Gastroesophageal sphincter (tissue), 4 donors: ENCODE data around the gene TMEM174. TPM values are rescaled to one million over a fixed set of nuclear protein-coding genes. Genes with fewer than 3 reads are reported as not detected.

Source experiments
- ATAC-seq: fragments of 150-250 bp; one replicate; pipeline ENCODE4 v1.9.1; 2016; ENCODE audit warnings: mild to moderate bottlenecking, moderate library complexity
- H3K27ac ChIP-seq, 4 donors: fragments of 200-600 bp; sonication (generic) in 3 of 4; 1 replicate in 3 of 4; 2 replicates in 1 of 4; pipeline ENCODE4 v1.5.1; 2016 to 2019
- H3K27me3 ChIP-seq: fragments of 200-600 bp; sonication (generic); one replicate; pipeline ENCODE4 v1.5.1; 2019
- H3K36me3 ChIP-seq, 2 donors: fragments of 200-600 bp; sonication (generic); one replicate each; pipeline ENCODE4 v1.5.1; 2019; ENCODE audit warnings: control low read depth in 1 of 2
- H3K4me1 ChIP-seq, 3 donors: fragments of 200-600 bp; sonication (generic); 1 replicate in 2 of 3; 2 replicates in 1 of 3; pipeline ENCODE4 v1.5.1; 2016 to 2019; ENCODE audit warnings: control low read depth in 2 of 3
- H3K4me3 ChIP-seq, 2 donors: fragments of 200-600 bp; sonication (generic); one replicate each; pipeline ENCODE4 v1.5.1; 2019; ENCODE audit warnings: mild to moderate bottlenecking in 1 of 2, moderate library complexity in 1 of 2
- H3K9me3 ChIP-seq, 3 donors: fragments of 200-600 bp; sonication (generic); one replicate each; pipeline ENCODE4 v1.5.1; 2017 to 2019; ENCODE audit warnings: control low read depth in 2 of 3
- CTCF ChIP-seq, 4 experiments: fragments of 200-600 bp in 2 of 4; fragments of 450-650 bp in 2 of 4; sonication (generic) in 1 of 4; IDR thresholded peaks; one replicate each; pipeline ENCODE4 v1.5.1; 2017 to 2019; ENCODE audit warnings: antibody characterized with exemption in 4 of 4, mild to moderate bottlenecking in 2 of 4, moderate library complexity in 2 of 4
- EP300 ChIP-seq: sonication (generic); formaldehyde crosslinking; IDR thresholded peaks from one replicate; pipeline ENCODE4 v1.6.1; 2017; ENCODE audit warnings: antibody characterized with exemption, mild to moderate bottlenecking
- POLR2A ChIP-seq, 2 donors: fragments of 450-650 bp; IDR thresholded peaks; one replicate each; pipeline ENCODE4 v1.6.1; 2017; ENCODE audit warnings: antibody characterized with exemption in 2 of 2, mild to moderate bottlenecking in 2 of 2, moderate library complexity in 1 of 2
- POLR2AphosphoS5 ChIP-seq: sonication (generic); formaldehyde crosslinking; IDR thresholded peaks from one replicate; pipeline ENCODE4 v1.6.1; 2017; ENCODE audit warnings: antibody characterized with exemption
- WGBS, 2 donors: methylation state at CpG; one replicate each; pipeline ENCODE4 v1.1.5; 2018; ENCODE audit warnings: low coverage in 1 of 2; 5-methylcytosine and 5-hydroxymethylcytosine counted together
- total RNA-seq, 4 donors: library from RNA; depleted of rRNA; stranded (reverse); fragments of >200 nt; gene quantifications; one replicate each; pipeline ENCODE4 v1.1.0, GENCODE V29; 2016

TMEM174 gene
- total RNA-seq, 4 donors from 2014 or later: not detected

GRCh38 chr5:73157414-73158303 is 15.3 kb upstream of the TMEM174 start:
- TF ChIP-seq POLR2AphosphoS5 (no peak), POLR2A (IDR thresholded peaks at IDR 0.05) (no peak), CTCF (IDR thresholded peaks at IDR 0.05) (no peak), EP300 (no peak)
- no peaks in the 10 kb centered on the region for H3K4me1 ChIP-seq
- H3K27me3 ChIP-seq: peaks cover 6% of the 10 kb centered on the region
- H3K27ac ChIP-seq: no peak overlapping the region
- no peaks in the 10 kb centered on the region for H3K9me3 ChIP-seq
- H3K4me3 ChIP-seq: no peak overlapping the region
- no peaks in the 10 kb centered on the region for H3K36me3 ChIP-seq
- WGBS, 2 donors: 83 to 93% methylated on average over 3 to 4 of the region's 6 CpGs
- no peak for ATAC-seq

- H3K4me3 ChIP-seq: no peak overlapping the region
- no peak for ATAC-seq
- H3K36me3 ChIP-seq: no peaks in the 10 kb centered on the region
- H3K9me3 ChIP-seq: no peaks in the 10 kb centered on the region
- WGBS, 2 donors: 80 to 94% methylated on average over 3 of the region's 4 CpGs
- peaks cover 6% of the 10 kb centered on the region for H3K27me3 ChIP-seq
- H3K4me1 ChIP-seq: no peaks in the 10 kb centered on the region
- no peak overlapping the region for H3K27ac ChIP-seq
- TF ChIP-seq POLR2AphosphoS5 (no peak), POLR2A (IDR thresholded peaks at IDR 0.05) (no peak), CTCF (IDR thresholded peaks at IDR 0.05) (no peak), EP300 (no peak)
Observed at GRCh38 chr5:73158313-73158712, 14.7 kb upstream of the TMEM174 start.

GRCh38 chr5:73160239-73160671 is 12.7 kb upstream of the TMEM174 start:
- H3K36me3 ChIP-seq: no peaks in the 10 kb centered on the region
- no peak for TF ChIP-seq EP300
- no peak for TF ChIP-seq CTCF (IDR thresholded peaks at IDR 0.05)
- TF ChIP-seq POLR2A (IDR thresholded peaks at IDR 0.05): no peak
- no peak for TF ChIP-seq POLR2AphosphoS5
- H3K27me3 ChIP-seq: peaks cover 11% of the 10 kb centered on the region
- ATAC-seq: no peak
- H3K27ac ChIP-seq: no peak overlapping the region
- 59 to 75% methylated on average over 4 of the region's 4 CpGs for WGBS, 2 donors
- H3K4me3 ChIP-seq: no peak overlapping the region
- H3K9me3 ChIP-seq: no peaks in the 10 kb centered on the region
- no peaks in the 10 kb centered on the region for H3K4me1 ChIP-seq

GRCh38 chr5:73170522-73170921 is 2.5 kb upstream of the TMEM174 start:
- Histone ChIP-seq H3K4me3 (no peak overlapping the region), H3K27me3 (peaks cover 32% of the 10 kb centered on the region), H3K4me1 (no peaks in the 10 kb centered on the region), H3K9me3 (peaks cover 0 to 7% (median 0%) of the 10 kb centered on the region in 3 donors), H3K27ac (no peak overlapping the region), H3K36me3 (no peaks in the 10 kb centered on the region)
- TF ChIP-seq POLR2AphosphoS5: no peak
- TF ChIP-seq POLR2A (IDR thresholded peaks at IDR 0.05): no peak
- no peak for TF ChIP-seq EP300
- TF ChIP-seq CTCF (IDR thresholded peaks at IDR 0.05): no peak
- ATAC-seq: no peak

DNA sequence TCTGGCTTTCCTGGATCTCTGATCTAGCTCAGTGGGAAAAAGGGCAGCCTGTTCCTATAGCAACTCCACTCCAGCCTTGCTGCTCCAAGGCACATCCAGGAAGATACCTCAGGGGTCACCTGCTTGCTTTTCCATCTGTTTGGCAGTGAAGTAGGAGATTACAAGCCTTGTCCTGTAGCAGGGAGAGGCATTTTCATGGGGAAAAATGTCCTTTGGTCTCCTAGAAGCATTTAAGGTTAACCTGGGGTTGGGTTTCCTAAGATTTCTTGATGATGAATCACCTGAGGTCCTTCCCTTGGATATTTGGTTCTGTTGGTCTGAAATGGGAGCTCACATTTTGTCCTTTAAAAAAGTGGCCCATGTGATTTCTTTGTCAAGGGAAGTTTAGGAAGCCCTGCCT is 1.5 kb upstream of the TMEM174 start:
- no peak overlapping the region for H3K27ac ChIP-seq
- peaks cover 40% of the 10 kb centered on the region for H3K27me3 ChIP-seq
- H3K36me3 ChIP-seq: no peaks in the 10 kb centered on the region
- H3K4me3 ChIP-seq: no peak overlapping the region
- ATAC-seq: no peak
- no peaks in the 10 kb centered on the region for H3K4me1 ChIP-seq
- no peak for TF ChIP-seq CTCF (IDR thresholded peaks at IDR 0.05)
- TF ChIP-seq POLR2AphosphoS5: no peak
- TF ChIP-seq POLR2A (IDR thresholded peaks at IDR 0.05): no peak
- TF ChIP-seq EP300: no peak
- peaks cover 0 to 7% (median 0%) of the 10 kb centered on the region in 3 donors for H3K9me3 ChIP-seq
